Endothelial cell (in vitro differentiated cells): ENCODE results near the gene CACNA1C. TPM values are rescaled to one million over a fixed set of nuclear protein-coding genes. Genes with fewer than 3 reads are reported as not detected.

Experiments used
- DNase-seq: peaks from one replicate; pipeline ENCODE4 v3.0.0; 2021; ENCODE audit warnings: low spot score
- H3K27ac Mint-ChIP-seq: one replicate; pipeline ENCODE4 v1.8.0; 2021; ENCODE audit warnings: mixed read lengths, inconsistent platforms; ENCODE audit not compliant: unreplicated experiment
- H3K27me3 Mint-ChIP-seq: one replicate; pipeline ENCODE4 v1.8.0; 2021; ENCODE audit warnings: mild to moderate bottlenecking, moderate library complexity, mixed read lengths, inconsistent platforms; ENCODE audit not compliant: unreplicated experiment
- H3K36me3 Mint-ChIP-seq: one replicate; pipeline ENCODE4 v1.8.0; 2021; ENCODE audit warnings: mild to moderate bottlenecking, low read depth, mixed read lengths, inconsistent platforms; ENCODE audit not compliant: unreplicated experiment
- H3K4me1 Mint-ChIP-seq: one replicate; pipeline ENCODE4 v1.8.0; 2021; ENCODE audit warnings: mild to moderate bottlenecking, mixed read lengths, inconsistent platforms; ENCODE audit not compliant: unreplicated experiment
- H3K4me3 Mint-ChIP-seq: one replicate; pipeline ENCODE4 v1.8.0; 2021; ENCODE audit warnings: mild to moderate bottlenecking, mixed read lengths, inconsistent platforms; ENCODE audit not compliant: unreplicated experiment
- H3K9me3 Mint-ChIP-seq: one replicate; pipeline ENCODE4 v1.8.0; 2021; ENCODE audit warnings: mixed read lengths, inconsistent platforms; ENCODE audit not compliant: unreplicated experiment
- total RNA-seq: library from RNA; stranded (reverse); fragmentation: NEBNext Ultra II Directional; extraction: Animal tissue kit (Norgen Biotek cat#: 25700); gene quantifications from one replicate; pipeline ENCODE4 v1.2.1, GENCODE V29; 2021; ENCODE audit not compliant: unreplicated experiment
- TF ChIP-seq, protein P1 (sequence below): fragments of 200-600 bp; sonication (generic); IDR thresholded peaks from one replicate; pipeline ENCODE4 v1.5.0; 2021; ENCODE audit warnings: antibody characterized with exemption; ENCODE audit not compliant: unreplicated experiment

The CACNA1C gene
- total RNA-seq, 1 donor from 2014 or later, result 11.1 TPM

GRCh38 chr12:2165927-2166326, 113.1 kb downstream of the CACNA1C start:
- peaks cover 3% of the 10 kb centered on the region for H3K27me3 Mint-ChIP-seq
- H3K36me3 Mint-ChIP-seq, result peaks cover 13% of the 10 kb centered on the region
- no peak overlapping the region for H3K4me3 Mint-ChIP-seq
- no peak overlapping the region for H3K27ac Mint-ChIP-seq
- H3K9me3 Mint-ChIP-seq, result peaks cover 11% of the 10 kb centered on the region
- no peak for DNase-seq
- TF ChIP-seq, protein P1, sequence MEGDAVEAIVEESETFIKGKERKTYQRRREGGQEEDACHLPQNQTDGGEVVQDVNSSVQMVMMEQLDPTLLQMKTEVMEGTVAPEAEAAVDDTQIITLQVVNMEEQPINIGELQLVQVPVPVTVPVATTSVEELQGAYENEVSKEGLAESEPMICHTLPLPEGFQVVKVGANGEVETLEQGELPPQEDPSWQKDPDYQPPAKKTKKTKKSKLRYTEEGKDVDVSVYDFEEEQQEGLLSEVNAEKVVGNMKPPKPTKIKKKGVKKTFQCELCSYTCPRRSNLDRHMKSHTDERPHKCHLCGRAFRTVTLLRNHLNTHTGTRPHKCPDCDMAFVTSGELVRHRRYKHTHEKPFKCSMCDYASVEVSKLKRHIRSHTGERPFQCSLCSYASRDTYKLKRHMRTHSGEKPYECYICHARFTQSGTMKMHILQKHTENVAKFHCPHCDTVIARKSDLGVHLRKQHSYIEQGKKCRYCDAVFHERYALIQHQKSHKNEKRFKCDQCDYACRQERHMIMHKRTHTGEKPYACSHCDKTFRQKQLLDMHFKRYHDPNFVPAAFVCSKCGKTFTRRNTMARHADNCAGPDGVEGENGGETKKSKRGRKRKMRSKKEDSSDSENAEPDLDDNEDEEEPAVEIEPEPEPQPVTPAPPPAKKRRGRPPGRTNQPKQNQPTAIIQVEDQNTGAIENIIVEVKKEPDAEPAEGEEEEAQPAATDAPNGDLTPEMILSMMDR, result no peak
- H3K4me1 Mint-ChIP-seq, result peaks cover 6% of the 10 kb centered on the region

- Mint-ChIP-seq H3K27ac (no peak overlapping the region), H3K4me3 (no peak overlapping the region), H3K9me3 (peaks cover 11% of the 10 kb centered on the region), H3K27me3 (peaks cover 3% of the 10 kb centered on the region), H3K4me1 (peaks cover 6% of the 10 kb centered on the region), H3K36me3 (peaks cover 13% of the 10 kb centered on the region)
- DNase-seq, result no peak
- TF ChIP-seq, protein P1, result no peak
Observed at GRCh38 chr12:2166696-2167095, 113.9 kb downstream of the CACNA1C start.

DNA sequence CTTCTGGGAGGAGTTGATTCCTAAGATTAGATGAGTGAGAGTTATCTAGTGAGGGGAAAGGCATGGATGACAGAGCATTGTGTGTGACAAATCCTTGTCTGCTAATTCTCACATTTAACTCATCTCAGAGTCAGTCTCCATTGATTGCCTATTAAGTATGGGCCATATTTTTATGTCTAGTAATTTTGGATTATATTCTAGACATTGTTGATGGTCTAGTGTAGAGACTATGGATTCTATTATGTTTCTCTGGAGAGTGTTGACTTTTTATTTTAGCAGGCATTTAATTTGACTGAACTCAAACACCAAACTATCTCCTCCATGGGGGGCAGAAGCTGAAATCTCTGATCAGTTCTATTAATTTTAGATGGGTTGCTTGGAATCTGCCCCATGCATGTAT, 114.4 kb downstream of the CACNA1C start:
- H3K4me3 Mint-ChIP-seq, result no peak overlapping the region
- no peak overlapping the region for H3K27ac Mint-ChIP-seq
- peaks cover 11% of the 10 kb centered on the region for H3K9me3 Mint-ChIP-seq
- peaks cover 3% of the 10 kb centered on the region for H3K27me3 Mint-ChIP-seq
- no peak for DNase-seq
- peaks cover 6% of the 10 kb centered on the region for H3K4me1 Mint-ChIP-seq
- TF ChIP-seq, protein P1, result no peak
- peaks cover 13% of the 10 kb centered on the region for H3K36me3 Mint-ChIP-seq

DNA sequence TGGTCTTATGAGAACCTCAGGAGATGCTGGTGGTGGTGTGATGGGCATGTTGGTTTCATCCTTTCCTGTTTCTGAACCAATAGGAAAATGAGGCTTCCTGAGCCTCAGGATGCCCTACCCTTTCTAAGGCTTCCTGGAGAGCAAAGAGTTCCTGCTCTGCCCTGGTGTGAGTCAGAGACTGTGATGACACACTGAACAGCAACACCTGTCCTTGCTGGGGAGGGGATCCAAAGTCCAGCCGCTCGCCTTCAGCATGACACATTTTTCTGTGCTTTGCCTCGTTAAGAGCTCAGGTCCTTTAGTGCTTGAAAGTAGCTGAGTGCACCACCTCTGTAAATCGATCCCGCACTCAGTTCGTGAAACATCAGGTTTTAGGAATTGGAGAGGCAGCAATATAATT, 116.0 kb downstream of the CACNA1C start:
- TF ChIP-seq, protein P1, result no peak
- no peak overlapping the region for H3K27ac Mint-ChIP-seq
- peaks cover 13% of the 10 kb centered on the region for H3K36me3 Mint-ChIP-seq
- H3K4me1 Mint-ChIP-seq, result peaks cover 6% of the 10 kb centered on the region
- peaks cover 11% of the 10 kb centered on the region for H3K9me3 Mint-ChIP-seq
- peaks cover 3% of the 10 kb centered on the region for H3K27me3 Mint-ChIP-seq
- H3K4me3 Mint-ChIP-seq, result no peak overlapping the region
- no peak for DNase-seq

DNA sequence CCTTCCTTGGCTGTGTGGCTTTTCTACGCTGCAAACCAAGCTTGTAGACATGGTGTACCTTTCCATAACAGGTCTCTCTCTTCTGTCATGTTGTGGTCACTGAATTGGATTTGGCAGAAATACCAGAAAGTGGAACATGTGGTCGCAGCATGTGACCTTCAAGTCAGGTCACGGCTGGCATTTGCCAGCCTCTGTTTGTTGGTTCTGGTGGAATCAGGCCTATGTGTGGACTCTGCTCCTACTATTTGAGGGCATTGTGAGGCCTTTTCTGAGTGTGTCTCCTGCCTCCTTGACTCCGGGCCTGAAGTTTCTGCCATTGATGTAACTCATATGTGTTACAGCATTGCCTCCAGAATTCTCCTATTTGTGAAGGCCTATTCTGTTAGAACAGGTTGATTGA, 116.7 kb downstream of the CACNA1C start:
- H3K4me3 Mint-ChIP-seq, result no peak overlapping the region
- H3K36me3 Mint-ChIP-seq, result peaks cover 13% of the 10 kb centered on the region
- peaks cover 11% of the 10 kb centered on the region for H3K9me3 Mint-ChIP-seq
- peaks cover 6% of the 10 kb centered on the region for H3K4me1 Mint-ChIP-seq
- DNase-seq, result no peak
- no peak overlapping the region for H3K27ac Mint-ChIP-seq
- H3K27me3 Mint-ChIP-seq, result peaks cover 2% of the 10 kb centered on the region
- TF ChIP-seq, protein P1, result no peak
